GM21360 (cell line): ENCODE measurements around the gene HENMT1.
"Not testable (repeated sequence)": the region's sequence is repeated elsewhere in the genome, so short reads cannot be mapped to it uniquely, and the experiment has no call there.

Experiments used
- ATAC-seq: cut with Tn5 transposase; IDR thresholded peaks from one replicate; pipeline ENCODE4 v1.9.1; 2021; ENCODE audit warnings: mild to moderate bottlenecking, moderate library complexity; ENCODE audit not compliant: unreplicated experiment

HENMT1 gene

GRCh38 chr1:108661030-108661609 is at the start of gene HENMT1:
Gene HENMT1 (minus strand): TSS chr1:108661093. CDS start chr1:108659884, 1,209 bp downstream.
- peak; percentile 90 for ATAC-seq

- no peak for ATAC-seq
Observed at GRCh38 chr1:108708691-108709660, 48.1 kb upstream of the HENMT1 start.

GRCh38 chr1:108706643-108707042 is 45.8 kb upstream of the HENMT1 start:
- no peak for ATAC-seq

- no peak for ATAC-seq
Observed at GRCh38 chr1:108704496-108704895, 43.6 kb upstream of the HENMT1 start.

- ATAC-seq = no peak
Observed at GRCh38 chr1:108703939-108704338, 43.0 kb upstream of the HENMT1 start.

GRCh38 chr1:108702109-108702508 is 41.2 kb upstream of the HENMT1 start:
- ATAC-seq = not testable (repeated sequence)

- ATAC-seq = no peak
Observed at GRCh38 chr1:108701176-108701849, 40.4 kb upstream of the HENMT1 start.

- no peak for ATAC-seq
Observed at GRCh38 chr1:108699375-108700332, 38.8 kb upstream of the HENMT1 start.

GRCh38 chr1:108695535-108695934 is 34.6 kb upstream of the HENMT1 start:
- no peak for ATAC-seq

GRCh38 chr1:108692724-108693655 is 32.1 kb upstream of the HENMT1 start:
- ATAC-seq = peak; percentile 62

- ATAC-seq = peak; percentile 90
Observed at GRCh38 chr1:108691942-108692723, 31.2 kb upstream of the HENMT1 start, which contains the start of gene PRPF38B. Gene PRPF38B (plus strand): TSS chr1:108692310. CDS start chr1:108692592, 282 bp downstream.

GRCh38 chr1:108691128-108691941 is 30.4 kb upstream of the HENMT1 start:
- ATAC-seq = no peak

- ATAC-seq = no peak
Observed at GRCh38 chr1:108686614-108687313, 25.9 kb upstream of the HENMT1 start.

- no peak for ATAC-seq
Observed at GRCh38 chr1:108685529-108685928, 24.6 kb upstream of the HENMT1 start.

- ATAC-seq = not testable (repeated sequence)
Observed at GRCh38 chr1:108681701-108682100, 20.8 kb upstream of the HENMT1 start.

- ATAC-seq = no peak
Observed at GRCh38 chr1:108679586-108680213, 18.8 kb upstream of the HENMT1 start.
